Choroid plexus epithelial cell (primary cell): ENCODE measurements around the gene PTPN5.

Source experiments
- DNase-seq: peaks from one replicate; pipeline ENCODE4 v3.0.0-alpha.2; 2010; ENCODE audit warnings: low read depth
- H3K4me3 ChIP-seq: 2 replicates; pipeline ENCODE4 v1.5.1; 2011; ENCODE audit warnings: low read depth, mild to moderate bottlenecking, control low read depth, low read length, moderate library complexity
- TF ChIP-seq, protein P1 (sequence below): conservative IDR thresholded peaks from 2 replicates; pipeline ENCODE4 v1.5.1; 2011; ENCODE audit warnings: low read depth, mild to moderate bottlenecking, control low read depth, inconsistent platforms, low read length, moderate library complexity

The PTPN5 gene

DNA sequence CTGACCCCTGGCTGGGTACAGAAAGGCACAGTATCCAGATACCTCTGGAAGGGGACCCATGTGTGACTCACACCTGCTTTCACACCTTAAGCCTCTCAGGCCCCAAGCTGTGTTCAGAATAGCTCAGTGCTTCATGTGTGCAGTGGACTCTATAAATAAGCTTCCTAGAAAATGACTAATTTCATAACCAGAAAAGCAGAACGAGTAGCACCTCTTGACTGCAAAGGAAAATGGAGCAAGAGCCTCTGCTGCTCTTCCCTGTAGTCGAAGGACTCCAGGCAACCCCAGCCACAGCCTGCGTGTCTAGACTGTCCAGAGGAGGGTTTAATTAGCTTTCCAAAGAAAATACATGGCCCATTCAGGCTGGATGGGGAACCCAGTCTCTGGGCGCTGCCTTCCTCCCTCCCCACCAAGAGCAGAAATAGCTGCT lies 23.1 kb downstream of the PTPN5 start:
- DNase-seq: no peak
- TF ChIP-seq, protein P1, sequence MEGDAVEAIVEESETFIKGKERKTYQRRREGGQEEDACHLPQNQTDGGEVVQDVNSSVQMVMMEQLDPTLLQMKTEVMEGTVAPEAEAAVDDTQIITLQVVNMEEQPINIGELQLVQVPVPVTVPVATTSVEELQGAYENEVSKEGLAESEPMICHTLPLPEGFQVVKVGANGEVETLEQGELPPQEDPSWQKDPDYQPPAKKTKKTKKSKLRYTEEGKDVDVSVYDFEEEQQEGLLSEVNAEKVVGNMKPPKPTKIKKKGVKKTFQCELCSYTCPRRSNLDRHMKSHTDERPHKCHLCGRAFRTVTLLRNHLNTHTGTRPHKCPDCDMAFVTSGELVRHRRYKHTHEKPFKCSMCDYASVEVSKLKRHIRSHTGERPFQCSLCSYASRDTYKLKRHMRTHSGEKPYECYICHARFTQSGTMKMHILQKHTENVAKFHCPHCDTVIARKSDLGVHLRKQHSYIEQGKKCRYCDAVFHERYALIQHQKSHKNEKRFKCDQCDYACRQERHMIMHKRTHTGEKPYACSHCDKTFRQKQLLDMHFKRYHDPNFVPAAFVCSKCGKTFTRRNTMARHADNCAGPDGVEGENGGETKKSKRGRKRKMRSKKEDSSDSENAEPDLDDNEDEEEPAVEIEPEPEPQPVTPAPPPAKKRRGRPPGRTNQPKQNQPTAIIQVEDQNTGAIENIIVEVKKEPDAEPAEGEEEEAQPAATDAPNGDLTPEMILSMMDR: no peak
- no peak overlapping the region for H3K4me3 ChIP-seq

DNA sequence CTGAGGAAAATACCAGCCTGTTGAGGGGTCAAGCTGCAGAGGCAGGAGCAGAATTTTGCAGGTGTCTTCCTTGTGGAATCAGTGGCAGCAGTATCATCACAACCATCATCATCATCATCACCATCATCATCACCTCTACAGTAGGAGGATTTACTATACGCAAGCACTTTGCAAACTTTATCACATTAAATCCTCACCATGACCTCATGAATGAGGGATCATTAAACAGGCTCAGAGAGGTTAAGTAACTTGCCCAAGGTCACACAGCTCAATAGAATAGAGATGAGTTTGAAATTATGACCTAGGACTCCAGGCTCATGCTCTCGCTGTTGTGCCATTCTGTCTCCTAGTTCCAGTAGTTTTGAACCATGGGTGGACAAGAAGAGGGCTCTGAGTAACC lies 25.6 kb downstream of the PTPN5 start:
- no peak for DNase-seq
- TF ChIP-seq, protein P1: no peak
- H3K4me3 ChIP-seq: no peak overlapping the region

DNA sequence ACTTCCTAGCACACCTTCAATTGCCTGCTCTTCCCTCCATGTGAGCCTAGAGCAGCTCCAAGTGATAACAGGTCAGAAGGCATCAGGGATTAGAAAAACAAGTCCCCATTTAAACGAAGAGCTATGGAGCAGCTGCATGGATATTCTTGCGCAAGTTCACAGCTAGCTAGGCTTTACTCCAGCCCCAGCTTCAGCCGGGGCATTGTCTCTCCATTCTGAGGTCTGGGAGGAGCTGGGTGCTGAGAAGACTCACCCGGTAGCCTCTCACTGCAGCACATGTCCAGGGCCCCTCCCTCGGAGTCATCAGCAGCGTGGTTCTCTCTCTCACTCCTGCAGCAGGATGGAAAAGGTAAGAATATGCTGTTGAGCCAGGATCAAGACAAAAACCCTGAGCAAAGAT lies 26.0 kb downstream of the PTPN5 start:
- no peak overlapping the region for H3K4me3 ChIP-seq
- TF ChIP-seq, protein P1: no peak
- no peak for DNase-seq

DNA sequence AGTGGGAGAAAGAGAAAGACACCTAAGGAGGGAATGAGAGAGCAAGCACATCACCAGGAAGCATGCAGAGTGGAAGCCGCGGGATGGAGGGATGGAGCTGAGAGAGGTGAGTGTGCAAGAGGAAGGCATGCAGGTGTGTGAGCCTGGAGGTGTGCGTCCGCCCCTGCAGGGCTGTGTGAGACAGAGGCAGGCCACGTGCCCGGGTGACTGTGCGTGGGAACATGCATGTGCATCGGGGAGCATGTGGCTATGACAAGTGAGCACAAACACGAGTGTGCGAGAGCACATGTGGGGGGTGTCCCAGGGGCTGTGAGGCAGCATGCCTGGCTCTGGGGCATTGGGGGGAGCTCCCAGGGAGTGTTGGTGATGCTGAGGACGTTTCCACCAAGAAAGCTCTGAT lies 29.9 kb downstream of the PTPN5 start:
- H3K4me3 ChIP-seq: no peak overlapping the region
- no peak for DNase-seq
- TF ChIP-seq, protein P1: no peak

DNA sequence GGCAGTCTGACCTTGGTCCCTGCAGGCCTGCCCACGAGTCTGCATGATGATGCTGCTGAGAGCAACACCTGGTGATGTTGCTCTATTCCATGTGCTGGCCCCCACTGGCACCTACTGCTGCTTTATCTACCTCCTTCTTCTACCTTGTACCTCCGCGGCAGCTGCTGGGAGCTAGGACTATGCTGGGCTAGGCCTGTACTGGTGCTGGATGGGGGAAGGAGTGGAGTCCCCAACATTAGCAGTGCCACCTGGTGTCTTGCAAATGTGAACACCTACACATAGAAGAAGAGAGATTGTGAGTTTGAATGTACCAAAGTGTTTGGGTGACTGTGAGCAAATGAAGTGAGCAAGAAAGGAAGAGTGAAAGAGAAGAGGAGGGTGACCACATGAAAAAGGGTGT lies 30.5 kb downstream of the PTPN5 start:
- no peak for DNase-seq
- TF ChIP-seq, protein P1: no peak
- H3K4me3 ChIP-seq: no peak overlapping the region

DNA sequence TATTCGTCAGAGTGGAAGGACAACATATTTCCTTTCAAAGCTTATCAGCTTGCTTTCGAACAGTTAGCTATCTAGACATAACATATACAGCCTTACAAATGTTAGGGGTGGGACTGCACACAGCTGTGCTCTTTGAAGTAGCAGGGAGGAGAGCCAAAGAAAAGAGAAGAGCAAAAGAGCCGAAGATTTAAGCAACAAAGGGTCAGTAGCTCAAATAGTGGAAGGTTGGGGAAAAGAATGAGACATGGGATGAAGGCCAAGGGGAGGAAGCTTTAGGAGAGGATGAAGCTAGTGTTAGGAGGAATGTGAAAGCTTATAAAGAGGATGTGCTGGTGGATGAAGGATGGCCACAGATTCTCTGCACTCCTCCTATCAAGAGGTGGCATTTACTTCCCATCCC lies 33.8 kb downstream of the PTPN5 start:
- peak; percentile 74 for DNase-seq
- TF ChIP-seq, protein P1: no peak
- H3K4me3 ChIP-seq: no peak overlapping the region

DNA sequence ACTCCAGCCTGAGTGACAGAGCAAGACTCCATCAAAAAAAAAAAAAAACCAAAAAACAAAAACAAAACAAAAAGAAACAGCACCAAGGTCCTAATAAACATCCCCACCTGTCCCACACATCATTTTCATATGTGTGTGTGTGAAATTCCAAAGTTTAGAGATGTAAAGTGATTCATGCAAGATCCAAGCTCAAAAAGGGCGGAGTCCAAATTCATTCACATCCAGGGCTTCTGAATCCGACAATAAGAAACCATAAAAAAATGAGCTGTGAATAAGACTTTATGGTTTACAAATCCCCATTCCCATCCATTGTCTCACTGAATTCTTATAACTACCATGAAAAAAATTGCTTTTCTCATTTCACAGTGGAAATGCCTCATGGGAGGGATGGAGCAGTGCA lies 34.7 kb downstream of the PTPN5 start:
- TF ChIP-seq, protein P1: no peak
- DNase-seq: no peak
- H3K4me3 ChIP-seq: no peak overlapping the region
